ENCODE measurements around the gene NCMAP.

GRCh38 chr1:24557220-24557619 is 1.3 kb downstream of the NCMAP start:
- TF ChIP-seq POLR2A (IDR thresholded peaks at IDR 0.05), result no peak
- TF ChIP-seq CTCF (IDR thresholded peaks at IDR 0.05), result no peak
- no peak for TF ChIP-seq POLR2AphosphoS5 (IDR thresholded peaks at IDR 0.05)

Data from gastroesophageal sphincter (tissue), 3 donors.